GM12865 (cell line): ENCODE measurements around the gene DYNLL1.
"Not testable (repeated sequence)": the region's sequence is repeated elsewhere in the genome, so short reads cannot be mapped to it uniquely, and the experiment has no call there.

ENCODE experiments used
- DNase-seq: peaks from one replicate; pipeline ENCODE4 v3.0.0; 2010; ENCODE audit warnings: low read depth
- H3K4me3 ChIP-seq: 2 replicates; pipeline ENCODE4 v1.5.1; 2011; ENCODE audit warnings: mild to moderate bottlenecking, low read depth, low read length, control low read depth
- TF ChIP-seq, protein P1 (sequence below): IDR thresholded peaks from 2 replicates; pipeline ENCODE4 v1.5.1; 2011; ENCODE audit warnings: low read length, control low read depth, low read depth, inconsistent platforms; ENCODE audit not compliant: insufficient read depth; ENCODE audit errors: missing control alignments

Gene DYNLL1

DNA sequence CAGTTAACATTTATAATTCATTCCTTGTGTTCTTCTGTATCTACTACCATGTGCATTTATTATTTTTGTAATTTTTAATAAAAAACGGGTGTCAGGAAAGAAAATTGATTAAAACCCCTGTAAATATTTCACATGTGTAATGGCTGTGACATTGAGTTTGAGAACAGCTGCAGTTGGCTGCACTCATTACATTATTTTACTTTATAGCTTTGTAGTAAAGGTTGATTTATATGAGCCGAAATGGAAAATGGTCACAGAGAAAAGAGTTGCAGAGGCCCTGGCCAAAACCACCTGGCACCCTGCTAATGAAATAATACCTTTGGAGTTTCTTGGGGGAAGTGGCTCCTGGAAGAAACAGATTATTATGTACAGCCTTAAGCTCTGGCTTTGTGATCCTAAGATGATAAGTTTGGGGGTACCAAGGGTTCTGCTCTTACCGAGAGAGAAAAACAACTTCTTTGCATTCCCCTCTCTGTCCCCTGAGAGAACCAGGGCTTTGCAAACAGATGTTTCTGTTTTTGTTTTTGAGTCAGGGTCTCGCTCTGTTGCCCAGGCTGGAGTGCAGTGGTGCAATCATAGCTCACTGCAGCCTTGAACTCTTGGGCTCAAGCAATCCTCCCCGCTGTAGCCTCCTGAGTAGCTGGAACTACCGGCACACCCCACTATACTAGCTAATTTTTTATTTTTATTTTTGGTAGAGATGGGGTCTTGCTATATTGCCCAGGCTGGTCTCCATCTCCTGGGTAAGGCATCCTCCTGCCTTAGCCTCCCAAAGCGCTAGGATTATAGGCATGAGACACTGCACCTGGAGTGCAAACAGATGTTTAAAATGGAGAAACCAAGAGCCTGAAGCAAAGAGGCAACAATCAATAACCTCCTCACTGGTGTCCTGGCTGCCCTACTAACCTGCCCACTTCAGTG, 9.7 kb upstream of the DYNLL1 start:
- no peak for DNase-seq
- TF ChIP-seq, protein P1, sequence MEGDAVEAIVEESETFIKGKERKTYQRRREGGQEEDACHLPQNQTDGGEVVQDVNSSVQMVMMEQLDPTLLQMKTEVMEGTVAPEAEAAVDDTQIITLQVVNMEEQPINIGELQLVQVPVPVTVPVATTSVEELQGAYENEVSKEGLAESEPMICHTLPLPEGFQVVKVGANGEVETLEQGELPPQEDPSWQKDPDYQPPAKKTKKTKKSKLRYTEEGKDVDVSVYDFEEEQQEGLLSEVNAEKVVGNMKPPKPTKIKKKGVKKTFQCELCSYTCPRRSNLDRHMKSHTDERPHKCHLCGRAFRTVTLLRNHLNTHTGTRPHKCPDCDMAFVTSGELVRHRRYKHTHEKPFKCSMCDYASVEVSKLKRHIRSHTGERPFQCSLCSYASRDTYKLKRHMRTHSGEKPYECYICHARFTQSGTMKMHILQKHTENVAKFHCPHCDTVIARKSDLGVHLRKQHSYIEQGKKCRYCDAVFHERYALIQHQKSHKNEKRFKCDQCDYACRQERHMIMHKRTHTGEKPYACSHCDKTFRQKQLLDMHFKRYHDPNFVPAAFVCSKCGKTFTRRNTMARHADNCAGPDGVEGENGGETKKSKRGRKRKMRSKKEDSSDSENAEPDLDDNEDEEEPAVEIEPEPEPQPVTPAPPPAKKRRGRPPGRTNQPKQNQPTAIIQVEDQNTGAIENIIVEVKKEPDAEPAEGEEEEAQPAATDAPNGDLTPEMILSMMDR = no peak
- H3K4me3 ChIP-seq = no peak overlapping the region

DNA sequence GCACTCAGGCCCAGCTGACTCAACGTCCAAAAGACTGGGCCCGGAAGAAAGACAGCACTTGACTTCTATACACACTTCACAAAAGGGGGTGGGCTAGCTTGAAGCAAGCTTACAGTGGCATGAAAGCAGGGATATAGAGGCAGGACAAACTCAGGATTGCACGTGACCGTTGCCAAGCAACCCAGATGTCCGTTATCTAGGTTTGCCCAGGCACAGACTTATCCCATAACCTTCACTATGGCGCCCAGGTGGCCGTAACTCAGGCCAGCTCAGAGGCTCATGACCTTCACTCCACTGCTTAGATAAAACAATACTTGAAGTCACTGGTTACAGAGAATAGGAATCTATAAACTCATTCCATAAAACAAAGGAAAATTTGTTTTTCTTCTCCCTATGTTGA, 8.4 kb upstream of the DYNLL1 start:
- not testable (repeated sequence) for H3K4me3 ChIP-seq, DNase-seq

DNA sequence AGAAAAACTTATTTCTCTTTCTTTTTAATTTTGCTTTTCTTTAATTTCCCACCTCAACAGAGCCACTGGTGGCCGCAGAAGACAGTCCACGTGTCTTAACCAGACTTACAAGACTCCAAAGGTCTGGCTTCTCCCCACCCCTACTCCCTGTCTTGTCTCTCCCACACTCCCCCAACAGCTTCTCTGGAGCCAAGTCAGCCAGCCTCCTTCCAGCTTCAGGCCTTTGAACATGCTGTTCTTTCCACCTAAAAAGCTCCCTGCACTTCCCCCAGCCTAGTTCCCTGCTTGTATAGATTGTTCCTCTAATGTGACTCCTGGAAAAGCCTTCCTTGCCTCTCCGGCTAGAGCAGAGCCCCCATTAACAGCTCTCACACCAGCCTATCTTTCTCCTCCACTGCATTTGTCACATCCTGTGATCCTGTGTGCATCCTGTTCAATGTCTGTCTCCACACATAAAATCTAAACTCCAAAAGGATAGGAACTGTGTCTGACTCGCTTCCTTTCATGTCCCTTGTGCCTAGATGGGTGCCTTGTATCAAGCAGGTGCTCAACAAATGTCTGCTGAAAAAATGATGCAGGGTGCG, 7.8 kb upstream of the DYNLL1 start:
- no peak overlapping the region for H3K4me3 ChIP-seq
- TF ChIP-seq, protein P1 = no peak
- DNase-seq = no peak

DNA sequence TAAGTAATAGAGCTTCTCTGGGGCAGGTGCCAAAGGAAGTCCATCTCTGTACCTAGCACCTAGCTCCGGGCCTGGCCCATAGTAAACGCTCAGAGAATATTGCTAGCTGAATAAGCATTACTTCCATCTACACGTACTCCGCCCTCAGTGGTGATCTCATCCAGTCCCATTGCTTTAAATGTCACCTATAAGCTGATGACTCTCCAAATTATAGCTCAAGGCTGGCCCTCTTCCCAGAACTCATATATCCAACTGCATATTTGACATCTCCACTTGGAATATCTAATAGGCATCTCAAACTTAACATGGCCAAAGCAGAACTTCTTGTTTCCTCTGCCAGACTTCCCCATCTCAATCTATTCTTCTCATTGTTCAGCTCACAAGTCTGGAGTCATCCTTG, 6.9 kb upstream of the DYNLL1 start:
- no peak for DNase-seq
- no peak overlapping the region for H3K4me3 ChIP-seq
- TF ChIP-seq, protein P1 = no peak

DNA sequence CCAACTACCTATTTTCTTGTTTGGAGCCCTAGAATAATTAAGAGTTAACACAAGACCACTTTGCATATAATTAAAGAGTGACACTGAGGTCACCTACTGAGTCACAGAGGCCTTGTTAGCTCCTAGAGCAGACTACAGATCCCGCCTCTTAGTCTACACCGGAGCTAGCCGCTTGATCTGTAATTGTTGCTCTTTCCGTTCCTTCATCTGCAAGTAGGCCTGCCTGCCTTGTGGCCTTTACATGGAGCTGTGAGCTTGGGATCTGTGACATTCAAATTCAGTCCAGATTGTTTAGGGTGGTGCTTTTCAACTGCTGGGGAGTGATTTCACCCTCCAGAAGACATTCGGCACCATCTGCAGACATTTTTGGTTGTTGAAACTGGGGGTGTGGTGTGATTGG, 5.6 kb upstream of the DYNLL1 start:
- no peak overlapping the region for H3K4me3 ChIP-seq
- TF ChIP-seq, protein P1 = no peak
- DNase-seq = no peak

DNA sequence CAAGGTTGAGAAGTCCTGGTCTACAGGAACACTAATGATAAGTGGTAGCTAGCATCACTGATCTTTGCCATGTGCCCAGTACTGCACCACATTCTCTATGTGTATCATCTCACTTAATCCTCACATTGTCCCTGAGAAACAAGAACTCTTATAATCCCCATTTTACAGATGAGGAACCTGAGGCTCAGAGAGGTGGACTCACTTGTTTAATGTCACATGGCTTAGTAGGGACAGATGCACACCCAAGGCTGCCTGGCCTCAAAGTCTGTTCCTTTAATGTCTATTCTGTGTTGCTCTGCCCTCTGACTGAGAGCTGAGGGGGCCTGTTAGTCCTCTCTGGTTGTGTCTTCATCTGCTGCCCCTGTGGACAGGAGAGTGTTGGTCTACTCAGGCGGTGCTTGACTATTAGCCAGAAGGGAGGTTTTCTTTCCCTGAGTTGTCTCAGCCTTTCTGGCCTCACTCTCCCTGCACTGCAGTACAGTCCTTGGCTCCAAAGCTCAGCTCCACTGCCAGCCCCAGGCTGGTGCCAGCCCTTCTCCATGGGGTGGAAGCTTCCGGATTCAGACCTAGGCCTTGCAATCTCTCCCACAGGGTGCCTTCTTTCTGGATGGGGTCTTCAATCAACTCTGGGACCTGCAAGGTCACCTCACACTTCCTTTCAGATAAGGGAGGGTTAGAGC, 4.9 kb upstream of the DYNLL1 start:
- TF ChIP-seq, protein P1 = no peak
- no peak for DNase-seq
- no peak overlapping the region for H3K4me3 ChIP-seq

DNA sequence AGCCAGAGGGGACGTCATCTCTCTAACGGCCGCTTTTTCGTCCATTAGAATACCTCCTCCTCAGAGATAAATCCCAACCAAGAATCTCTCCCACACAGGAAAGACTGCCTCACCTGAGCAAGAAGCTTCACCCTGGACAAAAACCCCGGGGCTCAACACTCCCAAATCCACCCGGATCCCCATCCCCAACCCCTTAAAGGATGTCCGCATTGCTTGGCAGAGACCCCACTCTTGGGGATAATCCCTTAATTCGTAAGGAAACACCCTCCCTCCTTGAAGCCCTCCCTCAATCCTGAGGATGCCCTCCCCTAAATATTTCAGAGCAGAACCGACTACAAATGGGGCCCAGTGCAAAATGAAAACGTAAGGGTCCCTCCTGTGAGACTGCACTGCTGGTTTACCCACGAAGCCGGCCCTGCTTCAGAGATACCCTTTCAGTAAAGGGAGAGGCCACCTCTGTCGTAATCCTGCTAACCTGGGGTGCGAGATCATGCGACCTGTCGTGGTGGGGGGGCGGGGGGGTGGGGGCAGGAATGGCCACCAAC, 655 bp upstream of the DYNLL1 start:
- no peak for DNase-seq
- TF ChIP-seq, protein P1 = no peak

More for the DNA sequence above, 655 bp upstream of the DYNLL1 start:
- peak overlapping the region; percentile 90 for H3K4me3 ChIP-seq
